GM12878 (cell line): ENCODE measurements around the gene DESI1. TPM values are rescaled to one million over a fixed set of nuclear protein-coding genes. Genes with fewer than 3 reads are reported as not detected.

Experiments used
- ATAC-seq: fragments of 200-7000 bp; cut with Tn5 transposase; 3 replicates; pipeline ENCODE4 v1.9.1; 2020; ENCODE audit warnings: mild to moderate bottlenecking, moderate library complexity
- BruUV-seq: library from RNA; stranded (reverse); fragments of 400-500 nt; replicated peaks from 2 replicates; lab custom pipeline; 2021; lab: Mats Ljungman, UMichigan
- CTCF ChIA-PET: fragments of 300-600 bp; sonication (Branson Sonifier 250); formaldehyde crosslinking; extraction: SDS; loops from one replicate; lab custom pipeline; 2021; ENCODE audit warnings: inconsistent platforms; lab: Yijun Ruan, JAX
- POLR2A ChIA-PET: fragments of 350-600 bp; formaldehyde crosslinking; extraction: SDS; loops from one replicate; lab custom pipeline; 2021; ENCODE audit warnings: inconsistent platforms; lab: Charles Lee
- RAD21 ChIA-PET: fragments of 300-600 bp; sonication (Branson Sonifier 250); formaldehyde crosslinking; loops from one replicate; lab custom pipeline; 2023; ENCODE audit warnings: antibody characterized with exemption; ENCODE audit not compliant: unreplicated experiment; lab: Charles Lee
- SMC1A ChIA-PET: fragments of 300-600 bp; sonication (Branson Sonifier 250); formaldehyde crosslinking; loops from one replicate; lab custom pipeline; 2023; ENCODE audit not compliant: unreplicated experiment, uncharacterized antibody; lab: Charles Lee
- DNase-seq: peaks from one replicate; pipeline ENCODE4 v3.0.0-alpha.2; 2011; ENCODE audit warnings: low read depth, low spot score
- FAIRE-seq: peaks from 3 replicates; lab custom pipeline; 2011; peaks lifted over from hg19 to GRCh38; lab: Jason Lieb, UNC
- H2AFZ ChIP-seq: 2 replicates; pipeline ENCODE4 v1.6.0; 2011; ENCODE audit warnings: low read depth, low read length, control low read depth; ENCODE audit not compliant: control insufficient read depth
- H3K27ac ChIP-seq: 2 replicates; pipeline ENCODE4 v1.5.1; 2011; ENCODE audit warnings: control low read depth; ENCODE audit not compliant: control insufficient read depth, insufficient read depth
- H3K27me3 ChIP-seq, 2 experiments: replicated peaks in 1 of 2; 2 replicates each; pipeline versions ENCODE4 v1.6.0 to v1.6.1; 2011; ENCODE audit warnings: low read length in 1 of 2; ENCODE audit not compliant: control insufficient read depth in 2 of 2, insufficient read depth in 2 of 2
- H3K36me3 ChIP-seq, 2 experiments: 2 replicates each; pipeline ENCODE4 v1.5.1; 2011; ENCODE audit warnings: low read length in 1 of 2; ENCODE audit not compliant: control insufficient read depth in 2 of 2, insufficient read depth in 2 of 2
- H3K4me1 ChIP-seq: 2 replicates; pipeline ENCODE4 v1.6.1; 2011; ENCODE audit warnings: mild to moderate bottlenecking, low read length, moderate library complexity, mixed read lengths; ENCODE audit not compliant: control insufficient read depth, insufficient read depth
- H3K4me2 ChIP-seq: 2 replicates; pipeline ENCODE4 v1.6.0; 2011; ENCODE audit warnings: control low read depth; ENCODE audit not compliant: control insufficient read depth, insufficient read depth
- H3K4me3 ChIP-seq: fragments of 200-600 bp; sonication (generic); 2 replicates; pipeline ENCODE4 v1.5.1; 2016
- H3K79me2 ChIP-seq: 2 replicates; pipeline ENCODE4 v1.6.0; 2011; ENCODE audit warnings: low read length; ENCODE audit not compliant: control insufficient read depth, insufficient read depth
- H3K9ac ChIP-seq: 2 replicates; pipeline ENCODE4 v1.8.0; 2011; ENCODE audit warnings: low read length, control low read depth, mixed read lengths; ENCODE audit not compliant: control insufficient read depth, insufficient read depth
- H3K9me3 ChIP-seq: replicated peaks from 3 replicates; pipeline ENCODE4 v1.5.1; 2011; ENCODE audit warnings: mild to moderate bottlenecking, low read length; ENCODE audit not compliant: control insufficient read depth, insufficient read depth
- H4K20me1 ChIP-seq: 2 replicates; pipeline ENCODE4 v1.6.0; 2011; ENCODE audit not compliant: control insufficient read depth, insufficient read depth
- CBX3 ChIP-seq: fragments of 200-600 bp; sonication (generic); IDR thresholded peaks from 2 replicates; pipeline ENCODE4 v1.6.1; 2016; ENCODE audit warnings: low read depth, borderline replicate concordance
- CREM ChIP-seq: IDR thresholded peaks from 2 replicates; pipeline ENCODE4 v1.6.1; 2014; ENCODE audit warnings: antibody characterized with exemption, low read depth
- LARP7 ChIP-seq: fragments of 450-650 bp; IDR thresholded peaks from 2 replicates; pipeline ENCODE4 v1.6.1; 2017; ENCODE audit warnings: mild to moderate bottlenecking
- NFYB ChIP-seq: IDR thresholded peaks from 2 replicates; pipeline ENCODE4 v1.6.1; 2011; ENCODE audit warnings: low read depth, mild to moderate bottlenecking, low read length, improper control_type of control experiment, moderate library complexity; ENCODE audit not compliant: insufficient read depth
- RAD21 ChIP-seq: IDR thresholded peaks from 2 replicates; pipeline ENCODE4 v1.6.1; 2011; ENCODE audit warnings: mild to moderate bottlenecking, low read depth, low read length, moderate library complexity; ENCODE audit not compliant: insufficient read depth
- RCOR1 ChIP-seq: conservative IDR thresholded peaks from 2 replicates; pipeline ENCODE4 v1.6.1; 2012; ENCODE audit warnings: low read depth, low read length, improper control_type of control experiment
- RELB ChIP-seq: fragments of 450-650 bp; IDR thresholded peaks from 2 replicates; pipeline ENCODE4 v1.6.1; 2017; ENCODE audit warnings: low read depth, mild to moderate bottlenecking, moderate library complexity
- SMAD1 ChIP-seq: fragments of 450-650 bp; IDR thresholded peaks from 2 replicates; pipeline ENCODE4 v1.6.1; 2018; ENCODE audit warnings: mild to moderate bottlenecking, low read depth; ENCODE audit not compliant: partially characterized antibody
- SP1 ChIP-seq: IDR thresholded peaks from one replicate; pipeline ENCODE4 v1.6.1; 2011; ENCODE audit warnings: low read depth, low read length
- ZNF24 ChIP-seq: fragments of 450-650 bp; IDR thresholded peaks from 2 replicates; pipeline ENCODE4 v1.6.1; 2017; ENCODE audit warnings: antibody characterized with exemption, mild to moderate bottlenecking
- WGBS: methylation state at CpG from one replicate; pipeline ENCODE4 v1.1.6; 2016; ENCODE audit warnings: low lambda C conversion rate; ENCODE audit not compliant: insufficient replicate concordance, insufficient coverage; ENCODE audit errors: missing lambda C conversion rate; 5-methylcytosine and 5-hydroxymethylcytosine counted together
- in situ Hi-C: fragments of 300-500 bp; cut with MboI; formaldehyde crosslinking; loops from 9 replicates; pipeline ENCODE4 v1.14.3; 2018; ENCODE audit warnings: mixed read lengths
- intact Hi-C: fragments of 100-400 bp; cut with micrococcal nuclease; formaldehyde crosslinking; loops from one replicate; pipeline ENCODE4 v1.14.2; 2022; ENCODE audit not compliant: unreplicated experiment
- polyA plus RNA-seq, 11 experiments: library from polyadenylated mRNA; depleted of rRNA in 4 of 11; unstranded in 6 of 11; stranded (reverse) in 5 of 11; fragments of >200 nt; fragmentation: Nextera tagmentation in 4 of 11; fragmentation: Illumina TruSeq in 1 of 11; extraction: Ambion mirVana in 4 of 11; extraction: Trizol in 1 of 11; gene quantifications; 1 replicate in 1 of 11; 2 replicates in 10 of 11; pipeline versions ENCODE4 v1.2.1 to v1.2.3, GENCODE V29; 2011 to 2016; ENCODE audit warnings: inconsistent platforms in 2 of 11, missing spikeins in 2 of 11, low read depth in 1 of 11
- total RNA-seq, 4 experiments: library from RNA; depleted of rRNA in 3 of 4; stranded (reverse); fragments of >200 nt in 3 of 4; fragmentation: Illumina TruSeq in 1 of 4; extraction: Trizol in 1 of 4; gene quantifications; 2 replicates each; pipeline versions ENCODE4 v1.2.1 to v1.2.3, GENCODE V29; 2013 to 2021
- TF ChIP-seq, protein P1 (sequence below): fragments of 150-350 bp; IDR thresholded peaks from 2 replicates; pipeline ENCODE4 v1.6.1; 2014; ENCODE audit warnings: mild to moderate bottlenecking, low read depth, low read length

Gene DESI1
- total and polyA plus RNA-seq, 10 of the 15 experiments (the other 5 are each of a cell fraction or from before 2014, with no cell fraction given) = 8.0 to 76.8 (median 40.6) TPM

- Histone ChIP-seq H3K27ac (no peak overlapping the region), H3K36me3 (peaks cover 30 to 35% of the 10 kb centered on the region in 2 experiments), H3K27me3 (no peaks in the 10 kb centered on the region), H3K9me3 (no peaks in the 10 kb centered on the region), H3K4me2 (no peak overlapping the region), H2AFZ (no peak overlapping the region), H4K20me1 (no peaks in the 10 kb centered on the region), H3K79me2 (no peaks in the 10 kb centered on the region), H3K4me3 (no peak overlapping the region), H3K4me1 (no peaks in the 10 kb centered on the region), H3K9ac (no peak overlapping the region)
- ChIA-PET SMC1A (interaction anchor here (2.4 kb wide), 1 partner anchor 9 kb away, joined by 7 read pairs; no protein-coding TSS in a partner anchor), CTCF (interaction anchor here (1.1 to 1.6 kb wide), 4 partner anchors 9 to 117 kb away, joined by 3 to 4 read pairs (median 4); partner anchors contain the start of gene POLR3H), POLR2A (no interaction called here), RAD21 (no interaction called here)
- BruUV-seq = no TSS peak
- in situ Hi-C loops = no loop called here
- 96% methylated on average over 3 of the region's 3 CpGs for WGBS
- TF ChIP-seq RCOR1 (no peak), CREM (no peak), SMAD1 (no peak), NFYB (no peak), CBX3 (no peak)
- FAIRE-seq (no peak), ATAC-seq (no peak), DNase-seq (no peak)
- intact Hi-C loops = no loop called here
Measured at GRCh38 chr22:41660416-41660815, 39.6 kb upstream of the DESI1 start.

- H3K27me3 ChIP-seq = no peaks in the 10 kb centered on the region
- no peak overlapping the region for H3K9ac ChIP-seq
- intact Hi-C loops (no loop called here), in situ Hi-C loops (no loop called here)
- 33% methylated on average over 1 of the region's 1 CpG for WGBS
- BruUV-seq = no TSS peak
- ChIA-PET SMC1A (interaction anchor here (0.9 to 2.4 kb wide), 2 partner anchors 9 to 24 kb away, joined by 3 to 7 read pairs; no protein-coding TSS in a partner anchor), RAD21 (no interaction called here), CTCF (interaction anchor here (1.1 to 1.6 kb wide), 4 partner anchors 9 to 116 kb away, joined by 3 to 4 read pairs (median 4); partner anchors contain the start of gene POLR3H), POLR2A (interaction anchor here (0.5 kb wide), 1 partner anchor 41 kb away, joined by 3 read pairs; no protein-coding TSS in a partner anchor)
- peaks cover 26 to 31% of the 10 kb centered on the region in 2 experiments for H3K36me3 ChIP-seq
- TF ChIP-seq RELB (no peak), LARP7 (no peak), ZNF24 (no peak), RAD21 (no peak), SP1 (no peak)
- TF ChIP-seq, protein P1, sequence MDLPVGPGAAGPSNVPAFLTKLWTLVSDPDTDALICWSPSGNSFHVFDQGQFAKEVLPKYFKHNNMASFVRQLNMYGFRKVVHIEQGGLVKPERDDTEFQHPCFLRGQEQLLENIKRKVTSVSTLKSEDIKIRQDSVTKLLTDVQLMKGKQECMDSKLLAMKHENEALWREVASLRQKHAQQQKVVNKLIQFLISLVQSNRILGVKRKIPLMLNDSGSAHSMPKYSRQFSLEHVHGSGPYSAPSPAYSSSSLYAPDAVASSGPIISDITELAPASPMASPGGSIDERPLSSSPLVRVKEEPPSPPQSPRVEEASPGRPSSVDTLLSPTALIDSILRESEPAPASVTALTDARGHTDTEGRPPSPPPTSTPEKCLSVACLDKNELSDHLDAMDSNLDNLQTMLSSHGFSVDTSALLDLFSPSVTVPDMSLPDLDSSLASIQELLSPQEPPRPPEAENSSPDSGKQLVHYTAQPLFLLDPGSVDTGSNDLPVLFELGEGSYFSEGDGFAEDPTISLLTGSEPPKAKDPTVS = no peak
- no peak overlapping the region for H3K27ac ChIP-seq
- no peaks in the 10 kb centered on the region for H4K20me1 ChIP-seq
- no peak overlapping the region for H3K4me3 ChIP-seq
- no peaks in the 10 kb centered on the region for H3K9me3 ChIP-seq
- DNase-seq (no peak), FAIRE-seq (no peak), ATAC-seq (no peak)
- H3K4me1 ChIP-seq = no peaks in the 10 kb centered on the region
- no peak overlapping the region for H3K4me2 ChIP-seq
- no peak overlapping the region for H2AFZ ChIP-seq
- no peaks in the 10 kb centered on the region for H3K79me2 ChIP-seq
Measured at GRCh38 chr22:41659941-41660340, 39.1 kb upstream of the DESI1 start.
